ENCODE data around the gene TNNC2.
"Not testable (repeated sequence)": the region's sequence is repeated elsewhere in the genome, so short reads cannot be mapped to it uniquely, and the experiment has no call there.

TNNC2 gene

DNA sequence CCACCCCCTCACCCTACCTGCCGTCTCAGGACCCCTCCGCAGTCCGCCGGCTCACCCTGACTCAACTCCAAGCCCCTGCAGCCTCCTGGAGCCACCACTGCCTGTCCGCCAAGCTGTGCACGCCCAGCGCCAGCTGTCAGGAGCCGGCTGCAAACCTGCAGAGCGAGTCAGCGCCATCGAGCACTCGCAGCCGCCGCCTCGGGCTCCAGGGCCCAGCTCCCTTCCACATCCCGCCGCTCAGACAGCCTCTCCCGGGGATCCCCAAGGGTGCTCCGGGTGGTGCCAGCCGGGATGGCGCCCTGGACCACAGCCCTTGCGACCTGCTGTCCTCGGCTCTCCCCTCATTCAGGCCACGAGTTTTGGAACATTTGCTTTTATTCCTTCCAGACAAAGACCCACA is 4.3 kb downstream of the TNNC2 start:
- DNase-seq (ENCODE audit: low spot score), result peak; percentile 55

DNA sequence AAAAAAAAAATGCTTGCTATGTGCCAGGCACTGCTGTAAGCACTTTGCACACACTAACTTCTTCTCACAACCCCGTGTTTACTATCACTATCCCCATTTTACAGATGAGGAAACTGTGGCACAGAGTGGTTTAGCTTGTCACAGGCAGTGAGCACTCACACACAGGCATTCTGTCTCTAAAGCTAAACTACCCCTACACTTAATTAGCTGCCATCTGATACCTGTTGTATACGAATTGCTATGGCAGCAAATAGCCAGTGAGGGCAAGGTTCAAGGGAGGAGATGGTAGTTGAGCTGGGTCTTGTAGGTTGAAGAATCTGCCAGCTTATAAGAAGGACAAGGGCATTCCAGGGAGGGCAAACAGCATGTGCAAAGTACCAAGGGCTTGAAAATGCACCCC is 5.2 kb downstream of the TNNC2 start:
- no peak for DNase-seq (ENCODE audit: low spot score)

DNA sequence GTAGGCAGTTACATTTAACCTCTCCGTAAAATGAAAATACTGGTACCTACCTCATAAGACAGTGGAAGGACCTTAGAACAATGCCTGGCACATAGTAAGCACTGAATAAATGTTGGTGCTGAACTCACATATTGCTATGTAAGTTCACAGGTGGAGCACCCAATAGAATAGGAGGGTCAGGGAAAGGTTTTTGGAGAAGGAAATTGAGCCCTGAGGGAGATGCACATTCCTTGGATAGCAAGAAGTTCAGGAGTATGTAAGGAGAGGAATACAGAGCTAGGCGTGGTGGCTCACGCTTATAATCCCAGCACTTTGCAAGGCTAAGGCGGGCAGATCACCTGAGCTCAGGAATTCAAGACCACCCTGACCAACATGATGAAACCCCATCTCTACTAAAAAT is 7.6 kb downstream of the TNNC2 start:
- DNase-seq (ENCODE audit: low spot score), result no peak

DNA sequence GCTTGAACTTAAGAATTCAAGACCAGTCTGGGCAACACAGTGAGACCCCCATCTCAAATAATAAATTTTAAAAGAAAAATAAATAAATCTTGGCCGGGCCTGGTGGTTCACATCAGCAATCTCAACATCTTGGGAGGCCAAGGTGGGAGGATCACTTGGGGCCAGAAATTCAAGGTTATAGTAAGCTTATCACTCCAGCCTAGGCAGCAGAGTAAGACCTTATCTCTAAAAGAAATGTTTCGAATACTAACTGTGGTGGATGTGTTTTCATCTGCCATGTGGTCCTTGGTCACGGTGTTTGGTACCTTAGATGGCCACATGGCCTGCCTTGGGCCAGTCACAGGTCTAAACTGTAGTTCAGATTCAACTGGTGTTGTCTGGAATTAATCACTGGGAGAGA is 8.9 kb downstream of the TNNC2 start:
- no peak for DNase-seq (ENCODE audit: low spot score)

DNA sequence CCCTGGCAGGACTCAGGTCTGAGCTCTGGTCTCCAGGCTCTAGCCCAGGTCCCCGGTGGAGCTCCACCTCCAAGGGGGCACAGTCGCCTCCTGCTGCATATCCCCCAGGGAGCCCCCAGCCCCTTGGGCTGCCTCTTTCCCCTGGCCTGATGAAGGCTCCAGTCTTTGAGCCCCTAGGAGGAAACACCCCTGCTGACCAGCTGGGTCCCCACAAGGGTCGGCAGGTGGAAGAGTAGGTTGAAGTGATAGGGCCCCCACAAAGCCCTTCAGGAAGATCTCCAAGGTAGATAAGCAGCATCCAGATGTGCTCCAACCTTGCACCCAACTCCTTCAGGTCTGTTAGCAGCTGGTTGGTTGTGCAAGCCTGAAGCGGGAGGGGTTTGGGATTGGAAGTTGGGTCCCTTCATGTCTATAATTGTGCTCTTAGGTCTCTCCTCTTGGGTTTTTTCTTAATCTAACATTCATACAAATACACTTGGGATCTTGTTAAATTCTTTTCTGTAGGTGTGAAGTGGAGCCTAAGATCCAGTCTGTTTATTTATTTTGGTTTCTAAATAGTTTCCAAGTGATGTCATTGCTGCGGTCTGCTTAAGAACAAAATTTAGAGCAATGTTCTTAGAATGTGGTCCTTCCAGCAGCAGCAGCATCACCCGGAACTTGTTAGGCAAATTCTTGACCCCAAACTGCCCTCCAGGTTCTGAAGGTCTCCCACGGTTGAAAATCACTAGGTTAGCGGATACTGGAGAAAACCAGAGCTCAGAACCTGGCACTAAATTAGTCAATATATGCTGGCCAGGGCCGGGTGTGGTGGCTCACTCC is 9.5 kb downstream of the TNNC2 start:
- no peak for DNase-seq (ENCODE audit: low spot score)

DNA sequence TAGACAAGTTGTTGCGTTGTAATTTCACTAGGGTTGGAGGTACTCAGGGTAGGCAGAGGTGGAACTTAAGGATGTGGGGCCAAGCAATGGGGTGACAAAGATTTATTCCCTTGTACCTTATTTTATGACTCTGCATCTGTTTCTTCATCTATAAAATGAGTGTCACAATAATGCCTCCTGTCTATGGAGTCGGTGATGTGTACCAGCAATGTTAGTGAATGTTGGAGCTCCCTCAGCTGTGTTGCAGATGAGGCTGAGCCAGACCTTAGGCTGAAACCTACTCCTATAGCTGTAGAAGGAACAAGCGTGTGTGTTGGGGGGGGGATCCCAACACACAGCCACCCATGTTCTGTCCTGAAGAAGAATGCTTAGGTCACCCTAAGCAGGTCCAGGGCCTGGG is 10.2 kb downstream of the TNNC2 start:
- no peak for DNase-seq (ENCODE audit: low spot score)

DNA sequence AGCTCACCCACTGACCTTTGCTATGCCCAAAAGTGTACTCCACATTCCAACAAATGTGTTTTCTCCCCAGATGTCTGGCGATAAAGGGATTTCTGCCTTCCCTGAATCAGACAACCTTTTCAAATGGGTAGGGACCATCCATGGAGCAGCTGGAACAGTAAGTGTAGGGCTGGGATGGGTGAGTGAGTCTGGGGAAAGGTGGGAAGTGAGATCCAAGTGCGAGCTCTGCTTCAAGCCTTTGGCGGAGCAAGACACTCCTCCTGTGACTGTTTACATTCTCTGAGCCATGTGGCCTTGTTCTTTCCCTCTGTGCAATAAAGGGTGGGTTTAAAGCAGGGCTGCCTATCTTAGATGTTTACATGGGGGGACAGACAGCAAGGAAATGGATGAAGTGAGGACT is 12.8 kb downstream of the TNNC2 start:
- no peak for DNase-seq (ENCODE audit: low spot score)

DNA sequence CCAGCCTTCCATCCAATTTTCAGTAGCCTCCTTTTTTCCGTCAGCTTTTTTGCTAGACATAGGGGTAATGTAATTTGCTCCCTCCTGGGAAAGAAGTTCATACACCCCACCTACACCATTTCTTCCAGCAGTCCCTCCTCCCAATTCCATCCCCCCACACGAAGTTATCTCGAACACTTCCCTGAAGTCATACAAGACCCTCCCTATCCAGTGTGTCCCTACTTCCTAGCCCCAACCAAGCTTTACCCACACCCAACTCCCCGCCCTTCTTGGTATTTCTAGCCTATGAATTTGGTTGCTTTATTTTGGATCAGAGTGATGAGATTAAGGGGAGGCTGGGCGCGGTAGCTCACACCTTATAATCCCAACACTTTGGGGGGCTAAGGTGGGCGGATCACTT is 13.6 kb downstream of the TNNC2 start:
- no peak for DNase-seq (ENCODE audit: low spot score)

DNA sequence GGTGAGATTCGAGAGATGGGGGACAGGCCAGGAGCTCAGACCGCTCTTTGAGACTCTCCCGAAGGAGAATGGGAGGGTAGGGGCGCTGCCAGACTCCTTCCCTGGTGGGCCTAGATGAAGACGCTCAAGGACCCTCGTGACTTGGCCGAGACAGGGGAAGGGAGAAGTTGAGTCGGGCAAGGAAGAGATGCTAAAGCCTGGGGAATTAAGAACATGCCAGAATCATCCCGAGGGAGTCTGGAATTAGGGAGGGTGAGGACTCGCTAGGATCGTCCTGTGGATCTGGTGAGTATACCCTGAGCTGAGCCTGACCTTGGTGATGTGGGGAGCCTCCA is 14.1 kb downstream of the TNNC2 start:
- DNase-seq (ENCODE audit: low spot score), result no peak

DNA sequence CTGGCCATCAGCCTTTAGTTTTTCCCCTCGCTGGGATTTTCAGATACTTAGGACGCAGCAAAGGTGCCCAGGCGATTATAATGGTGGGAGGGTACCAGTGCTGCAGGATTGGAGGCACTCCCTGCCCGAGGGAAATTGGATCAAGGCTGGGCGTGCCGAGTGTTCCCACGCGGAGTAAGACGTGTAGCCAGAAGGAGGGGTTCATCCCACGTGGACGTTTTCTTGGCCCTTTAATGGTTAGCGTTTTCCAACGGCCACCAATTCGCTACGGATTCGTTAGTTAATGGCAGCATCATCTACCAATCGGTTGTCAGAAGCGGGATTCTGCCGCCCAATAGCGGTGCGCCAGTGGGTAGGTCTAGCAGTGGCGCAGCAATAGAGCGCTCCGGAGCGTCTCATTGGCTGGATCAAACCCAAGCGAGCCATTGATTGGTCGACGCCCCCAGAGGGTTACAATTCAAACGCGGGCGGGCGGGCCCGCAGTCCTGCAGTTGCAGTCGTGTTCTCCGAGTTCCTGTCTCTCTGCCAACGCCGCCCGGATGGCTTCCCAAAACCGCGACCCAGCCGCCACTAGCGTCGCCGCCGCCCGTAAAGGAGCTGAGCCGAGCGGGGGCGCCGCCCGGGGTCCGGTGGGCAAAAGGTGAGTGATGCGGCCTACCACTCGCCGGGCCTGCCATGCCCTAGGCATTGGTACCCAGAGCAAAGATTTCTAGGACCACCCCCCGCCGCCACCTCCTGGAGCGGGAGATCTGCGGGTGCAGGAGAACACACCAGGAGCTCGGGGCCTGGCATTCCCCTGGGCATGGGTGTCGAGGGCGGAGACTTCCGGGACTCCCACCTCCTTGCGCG is 14.7 kb downstream of the TNNC2 start, which contains the start of gene UBE2C:
Gene UBE2C, plus strand, starts transcription at position 488 of the 849 bp plus-strand sequence. Its CDS starts 52 bp downstream, at position 540.
- DNase-seq (ENCODE audit: low spot score), result peak; percentile 100

DNA sequence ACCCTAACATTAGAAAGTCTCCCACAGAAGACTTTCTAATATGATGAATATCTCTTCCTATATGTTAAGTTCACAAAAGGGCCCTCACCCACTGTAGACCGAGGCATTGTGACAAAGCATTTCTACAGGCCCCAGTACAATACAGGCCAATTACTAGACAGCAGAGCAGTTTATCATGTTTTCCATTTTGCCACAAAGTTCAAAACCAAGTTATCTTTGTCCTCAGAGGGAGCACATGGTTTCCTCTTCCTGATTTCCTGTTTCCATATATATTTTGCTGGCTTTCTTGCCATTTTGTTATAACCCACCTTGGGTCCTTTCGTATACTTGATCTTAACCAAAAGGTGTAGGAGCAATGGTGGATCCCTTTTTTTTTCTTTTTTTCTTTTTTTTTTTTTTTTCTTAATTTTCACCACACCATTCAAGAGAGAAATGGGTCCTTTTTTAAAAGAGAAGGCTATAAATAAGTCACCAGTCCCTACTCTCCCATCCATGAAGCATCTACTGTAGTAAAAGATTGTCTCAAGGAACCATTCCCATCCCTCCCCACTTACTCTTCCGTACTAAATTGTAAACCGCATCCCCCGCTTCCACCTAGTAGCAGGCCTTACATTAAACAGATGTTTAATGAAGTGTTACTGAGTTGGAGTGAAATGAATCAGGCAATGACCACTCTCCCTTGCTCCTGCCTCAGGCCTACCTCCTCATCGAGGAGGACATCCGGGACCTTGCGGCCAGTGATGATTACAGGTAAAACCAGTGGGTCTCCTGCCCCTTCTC is 16.7 kb downstream of the TNNC2 start:
- DNase-seq (ENCODE audit: low spot score), result no peak

DNA sequence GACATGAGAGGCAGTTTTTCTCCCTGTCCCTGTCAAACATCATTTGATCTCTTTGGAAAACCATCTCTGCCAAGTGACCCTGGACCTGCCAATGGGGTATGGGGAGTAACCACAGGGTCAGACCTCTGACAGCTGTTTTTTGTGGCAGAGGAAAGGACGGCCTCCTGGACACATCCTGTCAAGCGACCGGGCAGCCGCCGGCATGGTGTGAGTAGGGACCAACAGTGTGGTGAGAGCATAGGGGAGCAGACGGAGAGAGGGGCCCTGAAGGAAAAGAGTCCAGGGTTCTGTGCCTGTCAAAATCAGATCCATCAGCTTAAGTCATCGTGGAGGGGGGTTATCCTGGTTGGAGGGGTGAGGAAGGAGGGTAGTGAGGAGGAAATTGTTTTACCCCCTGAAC is 25.3 kb downstream of the TNNC2 start:
- DNase-seq (ENCODE audit: low spot score), result no peak

DNA sequence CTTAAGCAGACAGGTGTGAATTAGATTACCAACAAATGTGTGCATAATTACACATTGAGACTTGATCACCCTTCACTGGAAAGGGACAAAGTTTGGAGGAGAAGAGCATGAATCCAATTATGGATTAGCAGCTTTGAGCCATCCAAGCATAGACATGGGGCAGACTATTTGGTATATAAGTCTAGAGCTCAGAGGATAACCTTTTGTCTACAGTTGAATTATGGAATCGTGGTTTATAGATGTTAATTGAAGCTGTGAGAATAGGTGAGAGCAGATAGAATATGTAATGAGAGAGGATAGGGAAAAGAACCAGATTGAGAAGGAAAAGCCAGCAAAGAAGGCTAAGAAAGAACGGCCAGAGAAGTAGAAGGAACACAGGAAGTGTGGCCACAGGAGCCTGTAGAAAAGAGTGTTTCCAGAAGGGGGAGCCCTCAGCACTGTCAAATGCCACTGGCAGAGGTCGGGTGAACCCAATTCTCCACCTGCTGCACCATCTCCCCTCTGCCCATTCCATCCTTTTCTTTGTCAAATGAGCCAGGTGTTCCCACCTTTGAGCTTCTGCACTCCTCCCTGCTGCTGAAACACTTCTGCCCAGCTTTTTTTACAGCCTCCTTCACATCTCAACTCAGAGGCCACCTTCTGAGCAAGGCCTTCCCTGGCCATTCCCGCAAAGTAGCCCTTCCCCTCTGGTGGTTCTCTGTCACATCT is 28.0 kb downstream of the TNNC2 start:
- DNase-seq (ENCODE audit: low spot score), result peak; percentile 68

DNA sequence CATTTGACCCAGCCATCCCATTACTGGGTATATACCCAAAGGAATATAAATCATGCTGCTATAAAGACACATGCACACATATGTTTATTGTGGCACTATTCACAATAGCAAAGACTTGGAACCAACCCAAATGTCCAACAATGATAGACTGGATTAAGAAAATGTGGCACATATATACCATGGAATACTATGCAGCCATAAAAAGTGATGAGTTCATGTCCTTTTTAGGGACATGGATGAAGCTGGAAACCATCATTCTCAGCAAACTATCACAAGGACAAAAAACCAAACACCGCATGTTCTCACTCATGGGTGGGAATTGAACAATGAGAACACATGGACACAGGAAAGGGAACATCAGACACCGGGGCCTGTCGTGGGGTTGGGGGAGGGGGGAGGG is 29.2 kb downstream of the TNNC2 start:
- DNase-seq (ENCODE audit: low spot score), result not testable (repeated sequence)

DNA sequence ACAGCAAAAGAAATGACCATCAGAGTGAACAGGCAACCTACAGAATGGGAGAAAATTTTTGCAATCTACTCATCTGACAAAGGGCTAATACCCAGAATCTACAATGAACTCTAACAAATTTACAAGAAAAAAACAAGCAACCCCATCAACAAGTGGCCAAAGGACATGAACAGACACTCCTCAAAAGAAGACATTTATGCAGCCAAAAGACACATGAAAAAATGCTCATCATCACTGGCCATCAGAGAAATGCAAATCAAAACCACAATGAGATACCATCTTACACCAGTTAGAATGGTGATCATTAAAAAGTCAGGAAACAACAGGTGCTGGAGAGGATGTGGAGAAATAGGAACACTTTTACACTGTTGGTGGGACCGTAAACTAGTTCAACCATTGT is 29.6 kb downstream of the TNNC2 start:
- not testable (repeated sequence) for DNase-seq (ENCODE audit: low spot score)

DNA sequence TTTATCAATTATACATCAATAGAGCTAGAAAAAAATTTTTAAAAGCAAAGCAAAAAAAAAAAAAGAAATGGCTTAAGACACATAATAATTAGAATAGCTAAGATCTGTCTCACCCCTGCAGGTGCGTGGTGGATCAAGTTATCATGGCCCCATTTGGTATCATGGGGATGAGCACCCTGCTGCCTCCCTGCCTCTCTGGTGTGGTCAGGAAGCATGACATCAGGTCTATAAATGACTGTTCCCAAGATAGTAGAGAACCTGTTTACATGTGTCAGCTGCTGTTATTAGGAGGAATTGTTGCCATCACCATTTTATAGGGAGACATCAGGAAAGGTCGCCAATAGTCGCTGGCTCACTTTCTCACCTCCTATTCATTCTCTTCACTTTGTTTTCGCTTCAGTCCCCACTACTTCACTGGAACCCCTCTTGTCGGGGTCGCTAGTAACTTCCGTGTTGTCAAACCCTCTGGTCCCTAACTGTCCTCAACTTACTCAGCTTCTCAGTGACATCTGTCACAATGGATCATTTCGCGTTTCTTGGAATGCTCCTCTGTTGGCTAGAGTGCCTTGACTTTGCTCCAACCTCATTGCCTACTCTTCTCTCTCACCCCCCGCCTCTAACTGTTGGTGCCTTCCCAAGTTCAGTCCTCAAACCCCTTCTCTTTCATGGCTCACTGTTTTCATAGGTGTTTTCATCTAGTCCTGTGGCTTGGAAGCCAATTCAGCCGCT is 30.6 kb downstream of the TNNC2 start:
- DNase-seq (ENCODE audit: low spot score), result no peak

DNA sequence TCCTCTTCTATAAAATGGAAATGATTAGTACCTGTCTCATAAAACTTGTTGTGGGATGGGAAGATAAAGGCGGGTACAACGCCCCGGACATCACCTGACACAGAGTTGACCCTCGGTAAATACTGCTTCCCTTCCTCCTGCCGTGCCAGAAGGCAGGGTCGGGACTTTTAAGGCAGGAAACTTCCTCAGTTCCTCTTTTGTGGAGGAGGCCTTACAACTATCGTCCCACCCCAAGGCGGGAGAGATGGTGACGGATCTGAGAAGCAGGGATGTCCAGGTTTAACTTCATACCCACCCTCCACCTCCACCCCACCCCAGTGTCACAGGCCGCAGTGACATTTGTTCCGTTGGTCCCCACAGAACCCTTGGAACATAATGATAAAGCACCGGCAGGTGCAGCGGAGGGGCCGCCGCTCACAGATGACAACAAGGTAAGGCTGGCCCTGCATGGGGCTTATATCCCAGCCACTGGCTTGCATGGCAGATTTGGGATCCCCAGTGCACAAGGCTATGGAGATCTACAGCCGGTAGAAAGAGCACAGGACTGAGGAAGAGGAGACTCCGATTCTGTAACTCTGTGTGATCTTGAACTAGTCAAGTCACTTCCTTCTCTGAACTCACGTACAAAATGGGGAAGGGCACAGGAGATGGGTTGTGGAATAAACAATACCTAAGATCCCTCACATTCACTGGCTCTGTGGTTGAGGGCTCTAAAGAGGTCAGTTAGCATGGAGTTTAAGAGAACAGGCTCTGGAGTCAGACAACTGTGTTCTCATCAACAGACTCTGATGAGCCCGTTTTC is 34.6 kb downstream of the TNNC2 start:
- peak; percentile 53 for DNase-seq (ENCODE audit: low spot score)

DNA sequence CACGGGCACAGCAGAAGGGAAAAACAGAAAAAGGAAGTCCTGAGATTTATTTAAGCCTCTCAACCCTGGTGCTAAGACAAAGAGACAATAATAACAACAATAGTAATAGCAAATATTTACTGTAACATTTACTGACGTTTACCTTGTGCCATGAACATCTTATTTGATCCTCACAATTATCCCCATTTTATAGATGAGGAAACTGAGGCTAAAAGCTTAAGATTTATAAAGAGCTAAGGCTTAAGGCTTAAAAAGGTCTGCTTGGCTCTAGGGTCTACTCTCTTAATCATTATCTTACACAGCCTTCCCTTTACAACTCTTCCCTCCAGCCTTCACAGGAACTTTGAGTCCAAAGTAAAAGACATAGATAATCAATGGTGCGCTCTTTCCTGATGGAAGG is 38.8 kb downstream of the TNNC2 start:
- DNase-seq (ENCODE audit: low spot score), result no peak

DNA sequence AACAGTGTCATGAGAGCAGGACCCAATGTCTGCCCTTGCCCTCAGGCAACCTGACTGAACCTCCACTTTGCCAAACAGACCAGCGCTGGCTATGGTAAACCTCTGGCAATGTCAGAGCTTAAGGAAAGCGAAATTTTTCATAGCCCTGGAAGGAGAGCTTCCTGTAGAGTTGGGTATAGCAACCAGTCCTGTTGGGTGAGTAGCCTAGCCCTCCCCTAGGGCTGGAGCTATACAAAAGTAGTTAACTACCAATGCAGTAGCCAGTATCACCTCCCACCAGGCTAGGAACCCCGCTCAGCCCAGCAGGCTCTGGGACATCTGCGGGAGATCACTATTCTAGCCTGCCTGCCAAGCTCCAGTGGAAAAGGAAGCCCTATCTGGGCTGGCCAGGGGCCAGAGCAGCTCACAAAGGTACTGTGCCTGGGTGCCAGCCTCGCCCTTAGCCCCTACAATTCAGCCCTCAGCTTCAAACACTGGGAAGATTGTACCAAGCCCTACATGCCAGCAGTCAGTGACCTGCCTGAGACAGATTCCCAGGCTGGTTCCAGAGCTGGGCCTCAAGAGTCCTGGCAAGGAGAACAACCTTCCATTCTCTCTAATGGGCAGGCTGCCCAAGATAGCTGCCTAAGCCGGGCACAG is 43.3 kb downstream of the TNNC2 start:
- DNase-seq (ENCODE audit: low spot score), result no peak

DNA sequence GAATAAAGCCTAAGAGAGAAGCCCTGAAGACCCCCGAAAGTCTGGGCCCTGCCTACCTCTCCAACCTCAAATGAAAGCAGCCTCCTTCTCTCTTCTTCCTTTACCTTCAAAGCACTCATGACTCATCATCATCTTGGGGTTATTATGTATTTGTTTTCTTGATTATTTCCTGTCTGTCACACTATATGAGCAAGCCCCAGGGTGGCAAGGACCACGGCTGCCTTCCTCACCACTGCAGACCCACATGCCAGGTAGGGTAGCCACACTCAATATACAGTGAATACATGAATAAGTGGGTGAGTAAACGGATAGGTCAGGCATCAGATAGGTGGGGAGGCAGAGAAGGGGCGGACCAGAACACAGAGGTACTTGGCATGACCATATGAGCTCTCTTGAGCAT is 44.2 kb downstream of the TNNC2 start:
- DNase-seq (ENCODE audit: low spot score), result peak; percentile 40

All from RKO (cell line).